ENCODE data around the gene ANKS1B. TPM values are rescaled to one million over a fixed set of nuclear protein-coding genes. Genes with fewer than 3 reads are reported as not detected.

Gene ANKS1B
- total RNA-seq, 1 experiment from 2014 or later, result 18.8 TPM

GRCh38 chr12:99017971-99018370, 966.8 kb downstream of the ANKS1B start:
- intact Hi-C loops (cut with micrococcal nuclease), result no loop called here
- TF ChIP-seq CTCF (IDR thresholded peaks at IDR 0.05; ENCODE audit: unreplicated experiment), result no peak
- Mint-ChIP-seq H3K27ac (ENCODE audit: low read depth, unreplicated experiment) (no peak overlapping the region), H3K9me3 (ENCODE audit: unreplicated experiment) (no peaks in the 10 kb centered on the region), H3K27me3 (ENCODE audit: insufficient read depth, unreplicated experiment) (no peaks in the 10 kb centered on the region), H3K4me3 (ENCODE audit: unreplicated experiment) (no peak overlapping the region), H3K36me3 (ENCODE audit: insufficient read depth, unreplicated experiment) (no peaks in the 10 kb centered on the region), H3K4me1 (ENCODE audit: insufficient read depth, unreplicated experiment) (peaks cover 7% of the 10 kb centered on the region)
- DNase-seq (ENCODE audit: unreplicated experiment), result no peak
- ChIA-PET CTCF (interaction anchor here (0.8 to 1.8 kb wide), 2 partner anchors 19 to 21 kb away, joined by 3 to 4 read pairs; no protein-coding TSS in a partner anchor), POLR2A (no interaction called here)
- BruUV-seq (replicated peaks), result no TSS peak

GRCh38 chr12:99009654-99010296, 975.0 kb downstream of the ANKS1B start:
- DNase-seq (ENCODE audit: unreplicated experiment), result peak; percentile 33
- ChIA-PET CTCF (interaction anchor here (0.6 to 5.5 kb wide), 4 partner anchors 11 to 1523 kb away, joined by 3 to 50 read pairs (median 12); no protein-coding TSS in a partner anchor), POLR2A (no interaction called here)
- Mint-ChIP-seq H3K27me3 (ENCODE audit: insufficient read depth, unreplicated experiment) (no peaks in the 10 kb centered on the region), H3K9me3 (ENCODE audit: unreplicated experiment) (no peaks in the 10 kb centered on the region), H3K27ac (ENCODE audit: low read depth, unreplicated experiment) (no peak overlapping the region), H3K4me3 (ENCODE audit: unreplicated experiment) (no peak overlapping the region), H3K36me3 (ENCODE audit: insufficient read depth, unreplicated experiment) (no peaks in the 10 kb centered on the region), H3K4me1 (ENCODE audit: insufficient read depth, unreplicated experiment) (peaks cover 7% of the 10 kb centered on the region)
- TF ChIP-seq CTCF (IDR thresholded peaks at IDR 0.05; ENCODE audit: unreplicated experiment), result no peak
- BruUV-seq (replicated peaks), result no TSS peak
- intact Hi-C loops (cut with micrococcal nuclease), result no loop called here

- Mint-ChIP-seq H3K27ac (ENCODE audit: low read depth, unreplicated experiment) (no peak overlapping the region), H3K36me3 (ENCODE audit: insufficient read depth, unreplicated experiment) (no peaks in the 10 kb centered on the region), H3K27me3 (ENCODE audit: insufficient read depth, unreplicated experiment) (no peaks in the 10 kb centered on the region), H3K4me1 (ENCODE audit: insufficient read depth, unreplicated experiment) (peaks cover 7% of the 10 kb centered on the region), H3K9me3 (ENCODE audit: unreplicated experiment) (no peaks in the 10 kb centered on the region), H3K4me3 (ENCODE audit: unreplicated experiment) (no peak overlapping the region)
- ChIA-PET CTCF (interaction anchor here (0.7 to 1.3 kb wide), 2 partner anchors 307 to 514 kb away, joined by 3 to 5 read pairs; no protein-coding TSS in a partner anchor), POLR2A (interaction anchor here (0.7 kb wide), 1 partner anchor 846 kb away, joined by 3 read pairs; no protein-coding TSS in a partner anchor)
- TF ChIP-seq CTCF (IDR thresholded peaks at IDR 0.05; ENCODE audit: unreplicated experiment), result no peak
- no peak for DNase-seq (ENCODE audit: unreplicated experiment)
- BruUV-seq (replicated peaks), result no TSS peak
- intact Hi-C loops (cut with micrococcal nuclease), result no loop called here
Measured at GRCh38 chr12:99005601-99006000, 979.1 kb downstream of the ANKS1B start.

GRCh38 chr12:99004799-99005466, 979.8 kb downstream of the ANKS1B start:
- Mint-ChIP-seq H3K4me3 (ENCODE audit: unreplicated experiment) (no peak overlapping the region), H3K4me1 (ENCODE audit: insufficient read depth, unreplicated experiment) (peaks cover 7% of the 10 kb centered on the region), H3K27ac (ENCODE audit: low read depth, unreplicated experiment) (no peak overlapping the region), H3K27me3 (ENCODE audit: insufficient read depth, unreplicated experiment) (no peaks in the 10 kb centered on the region), H3K36me3 (ENCODE audit: insufficient read depth, unreplicated experiment) (no peaks in the 10 kb centered on the region), H3K9me3 (ENCODE audit: unreplicated experiment) (no peaks in the 10 kb centered on the region)
- intact Hi-C loops (cut with micrococcal nuclease), result no loop called here
- no peak for TF ChIP-seq CTCF (IDR thresholded peaks at IDR 0.05; ENCODE audit: unreplicated experiment)
- BruUV-seq (replicated peaks), result no TSS peak
- DNase-seq (ENCODE audit: unreplicated experiment), result no peak
- ChIA-PET CTCF (interaction anchor here (1.3 kb wide), 1 partner anchor 306 kb away, joined by 5 read pairs; no protein-coding TSS in a partner anchor), POLR2A (interaction anchor here (0.7 kb wide), 1 partner anchor 847 kb away, joined by 3 read pairs; no protein-coding TSS in a partner anchor)

All from MCF 10A (cell line).